ENCODE measurements around the gene RAX.

RAX gene

GRCh38 chr18:59272891-59273758 is at the start of gene RAX:
TSS of gene RAX (minus strand) at chr18:59273454. CDS start at chr18:59273206, 248 bp downstream.
- no peak for DNase-seq (ENCODE audit: low read depth)

GRCh38 chr18:59318460-59319050 is 45.3 kb upstream of the RAX start, which contains the start of gene CPLX4:
TSS of gene CPLX4 (minus strand) at chr18:59318649. CDS start at chr18:59318462, 187 bp downstream.
- no peak for DNase-seq (ENCODE audit: low read depth)

GRCh38 chr18:59311631-59312030 is 38.4 kb upstream of the RAX start:
- DNase-seq (ENCODE audit: low read depth): no peak

GRCh38 chr18:59308938-59309260 is 35.6 kb upstream of the RAX start:
- DNase-seq (ENCODE audit: low read depth): no peak

- peak; percentile 18 for DNase-seq (ENCODE audit: low read depth)
Observed at GRCh38 chr18:59308248-59308937, 35.1 kb upstream of the RAX start.

- DNase-seq (ENCODE audit: low read depth): no peak
Observed at GRCh38 chr18:59306640-59307039, 33.4 kb upstream of the RAX start.

GRCh38 chr18:59305295-59305694 is 32.0 kb upstream of the RAX start:
- DNase-seq (ENCODE audit: low read depth): no peak

- DNase-seq (ENCODE audit: low read depth): no peak
Observed at GRCh38 chr18:59303656-59304195, 30.5 kb upstream of the RAX start.

- no peak for DNase-seq (ENCODE audit: low read depth)
Observed at GRCh38 chr18:59303006-59303405, 29.8 kb upstream of the RAX start.

- DNase-seq (ENCODE audit: low read depth): no peak
Observed at GRCh38 chr18:59301929-59302328, 28.7 kb upstream of the RAX start.

- DNase-seq (ENCODE audit: low read depth): no peak
Observed at GRCh38 chr18:59300676-59301285, 27.5 kb upstream of the RAX start.

- no peak for DNase-seq (ENCODE audit: low read depth)
Observed at GRCh38 chr18:59298871-59299270, 25.6 kb upstream of the RAX start.

GRCh38 chr18:59293317-59293716 is 20.1 kb upstream of the RAX start:
- DNase-seq (ENCODE audit: low read depth): no peak

- DNase-seq (ENCODE audit: low read depth): no peak
Observed at GRCh38 chr18:59286341-59286740, 13.1 kb upstream of the RAX start.

GRCh38 chr18:59282341-59282740 is 9.1 kb upstream of the RAX start:
- DNase-seq (ENCODE audit: low read depth): no peak

- DNase-seq (ENCODE audit: low read depth): no peak
Observed at GRCh38 chr18:59279722-59280121, 6.5 kb upstream of the RAX start.

GRCh38 chr18:59279193-59279592 is 5.9 kb upstream of the RAX start:
- no peak for DNase-seq (ENCODE audit: low read depth)

GRCh38 chr18:59278793-59279192 is 5.5 kb upstream of the RAX start:
- no peak for DNase-seq (ENCODE audit: low read depth)

- no peak for DNase-seq (ENCODE audit: low read depth)
Observed at GRCh38 chr18:59276047-59276446, 2.8 kb upstream of the RAX start.

- no peak for DNase-seq (ENCODE audit: low read depth)
Observed at GRCh38 chr18:59275406-59275949, 2.2 kb upstream of the RAX start.

GRCh38 chr18:59274533-59274928 is 1.3 kb upstream of the RAX start:
- DNase-seq (ENCODE audit: low read depth): no peak

All from fibroblast of the conjunctiva (primary cell).